Thyroid gland (tissue), 4 donors: ENCODE data around the gene CCKAR. TPM values are rescaled to one million over a fixed set of nuclear protein-coding genes. Genes with fewer than 3 reads are reported as not detected.

Experiments
- DNase-seq, 2 donors: peaks; one replicate each; pipeline ENCODE4 v3.0.0-alpha.2; 2019
- H3K27ac ChIP-seq, 3 donors: fragments of 200-600 bp; sonication (generic); 1 replicate in 2 of 3; 2 replicates in 1 of 3; pipeline ENCODE4 v1.5.1; 2016 to 2019; ENCODE audit warnings: mild to moderate bottlenecking in 1 of 3, moderate library complexity in 1 of 3
- H3K27me3 ChIP-seq: fragments of 200-600 bp; sonication (generic); one replicate; pipeline ENCODE4 v1.5.1; 2019
- H3K36me3 ChIP-seq, 2 donors: fragments of 200-600 bp; sonication (generic); one replicate each; pipeline ENCODE4 v1.5.1; 2016 to 2019
- H3K4me1 ChIP-seq, 2 donors: fragments of 200-600 bp; sonication (generic); one replicate each; pipeline ENCODE4 v1.5.1; 2017 to 2019
- H3K4me3 ChIP-seq, 3 donors: fragments of 200-600 bp; sonication (generic); replicated peaks in 1 of 3; 1 replicate in 2 of 3; 2 replicates in 1 of 3; pipeline ENCODE4 v1.5.1; 2016; ENCODE audit warnings: mild to moderate bottlenecking in 1 of 3
- H3K9me3 ChIP-seq: fragments of 200-600 bp; sonication (generic); one replicate; pipeline ENCODE4 v1.5.1; 2017
- POLR2A ChIP-seq, 2 donors: fragments of 450-650 bp; IDR thresholded peaks; one replicate each; pipeline ENCODE4 v1.6.1; 2017; ENCODE audit warnings: antibody characterized with exemption in 2 of 2, mild to moderate bottlenecking in 2 of 2, moderate library complexity in 1 of 2
- WGBS, 2 donors: methylation state at CpG; one replicate each; pipeline ENCODE4 v1.1.5; 2017; 5-methylcytosine and 5-hydroxymethylcytosine counted together
- intact Hi-C: fragments of 100-400 bp; cut with DNase I; formaldehyde crosslinking; loops from one replicate; pipeline ENCODE4 v1.15.1; 2023
- total RNA-seq, 4 donors: library from RNA; depleted of rRNA; stranded (reverse); fragments of >200 nt; gene quantifications; one replicate each; pipeline ENCODE4 v1.2.3, GENCODE V29; 2016
- TF ChIP-seq, protein P1 (sequence below), 6 experiments: fragments of 200-600 bp in 3 of 6; fragments of 450-650 bp in 3 of 6; sonication (generic) in 3 of 6; IDR thresholded peaks; one replicate each; pipeline ENCODE4 v1.5.1; 2016 to 2019; ENCODE audit warnings: antibody characterized with exemption in 6 of 6, mild to moderate bottlenecking in 2 of 6, inconsistent platforms in 1 of 6, moderate library complexity in 1 of 6

The CCKAR gene
- total RNA-seq, 4 donors from 2014 or later: not detected

DNA sequence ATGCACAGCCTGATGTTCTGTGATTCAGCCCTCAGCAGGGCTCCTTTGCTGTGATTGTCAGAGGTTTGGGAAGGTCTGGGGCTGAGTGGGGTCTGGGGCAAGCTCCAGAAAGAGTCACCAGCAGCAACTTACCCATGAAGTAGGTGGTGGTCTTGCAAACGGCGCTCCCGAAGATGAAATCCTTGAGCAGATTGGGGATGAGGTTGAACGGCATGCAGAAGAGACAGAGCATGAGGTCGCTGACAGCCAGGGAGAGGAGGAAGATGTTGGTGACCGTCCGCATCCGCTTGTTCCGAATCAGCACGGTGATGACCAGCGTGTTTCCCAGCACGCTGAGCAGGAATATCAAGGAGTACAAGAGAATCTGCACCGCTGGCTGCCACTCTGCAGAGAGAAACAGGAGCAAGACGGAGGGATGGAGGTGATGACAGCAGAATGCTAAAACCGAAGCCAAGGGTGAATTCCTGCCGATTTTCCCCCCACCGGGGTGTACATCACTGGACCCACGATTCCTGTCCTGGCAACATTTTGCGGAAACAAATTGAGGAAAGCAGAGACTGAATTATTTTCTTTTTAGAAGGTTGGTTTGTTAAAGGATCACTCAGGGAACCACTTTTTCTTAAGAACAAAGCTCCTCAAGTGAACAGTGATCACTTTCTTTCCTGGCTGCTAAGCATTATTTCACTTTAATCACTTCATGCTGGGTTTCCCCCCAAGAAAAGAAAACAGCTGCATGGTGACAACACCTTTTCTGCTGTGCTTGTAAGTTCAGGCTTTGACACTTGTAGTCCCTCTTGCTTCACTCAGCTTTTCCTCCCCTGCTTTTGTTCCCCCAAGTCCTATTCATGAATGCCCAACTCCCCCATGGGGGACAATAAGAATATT lies 941 bp downstream of the CCKAR start:
- TF ChIP-seq POLR2A (IDR thresholded peaks at IDR 0.05): no peak
- TF ChIP-seq, protein P1, sequence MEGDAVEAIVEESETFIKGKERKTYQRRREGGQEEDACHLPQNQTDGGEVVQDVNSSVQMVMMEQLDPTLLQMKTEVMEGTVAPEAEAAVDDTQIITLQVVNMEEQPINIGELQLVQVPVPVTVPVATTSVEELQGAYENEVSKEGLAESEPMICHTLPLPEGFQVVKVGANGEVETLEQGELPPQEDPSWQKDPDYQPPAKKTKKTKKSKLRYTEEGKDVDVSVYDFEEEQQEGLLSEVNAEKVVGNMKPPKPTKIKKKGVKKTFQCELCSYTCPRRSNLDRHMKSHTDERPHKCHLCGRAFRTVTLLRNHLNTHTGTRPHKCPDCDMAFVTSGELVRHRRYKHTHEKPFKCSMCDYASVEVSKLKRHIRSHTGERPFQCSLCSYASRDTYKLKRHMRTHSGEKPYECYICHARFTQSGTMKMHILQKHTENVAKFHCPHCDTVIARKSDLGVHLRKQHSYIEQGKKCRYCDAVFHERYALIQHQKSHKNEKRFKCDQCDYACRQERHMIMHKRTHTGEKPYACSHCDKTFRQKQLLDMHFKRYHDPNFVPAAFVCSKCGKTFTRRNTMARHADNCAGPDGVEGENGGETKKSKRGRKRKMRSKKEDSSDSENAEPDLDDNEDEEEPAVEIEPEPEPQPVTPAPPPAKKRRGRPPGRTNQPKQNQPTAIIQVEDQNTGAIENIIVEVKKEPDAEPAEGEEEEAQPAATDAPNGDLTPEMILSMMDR (IDR thresholded peaks at IDR 0.05): no peak
- Histone ChIP-seq H3K36me3 (no peaks in the 10 kb centered on the region), H3K4me3 (no peak overlapping the region), H3K27me3 (no peaks in the 10 kb centered on the region), H3K27ac (no peak overlapping the region), H3K9me3 (no peaks in the 10 kb centered on the region), H3K4me1 (no peaks in the 10 kb centered on the region)
- 70 to 78% methylated on average over 19 of the region's 19 CpGs for WGBS, 2 donors
- intact Hi-C loops: no loop called here
- DNase-seq: no peak

DNA sequence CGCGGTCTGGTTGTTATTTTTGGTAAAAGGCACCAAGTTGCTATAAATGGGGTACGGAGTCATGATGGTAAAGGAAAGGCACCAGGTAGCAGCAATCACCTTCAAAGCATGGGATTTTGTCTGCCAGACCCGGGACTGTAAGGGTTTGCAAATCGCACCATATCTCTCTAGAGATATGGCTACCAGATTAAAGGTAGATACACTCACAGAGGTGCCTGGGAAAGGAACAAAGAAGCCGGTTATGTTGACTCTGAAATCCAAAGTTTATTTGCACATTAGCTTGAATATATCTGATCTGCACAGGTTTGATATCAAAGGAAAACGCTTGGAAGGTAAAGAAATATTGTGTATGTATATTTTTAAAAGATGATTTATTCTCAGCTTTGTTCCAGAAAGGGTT lies 4.6 kb downstream of the CCKAR start:
- no peaks in the 10 kb centered on the region for H3K4me1 ChIP-seq
- H3K27me3 ChIP-seq: no peaks in the 10 kb centered on the region
- no peaks in the 10 kb centered on the region for H3K9me3 ChIP-seq
- WGBS, 2 donors: 85 to 86% methylated on average over 7 of the region's 7 CpGs
- DNase-seq: no peak
- no peaks in the 10 kb centered on the region for H3K36me3 ChIP-seq
- intact Hi-C loops: no loop called here
- H3K4me3 ChIP-seq: no peak overlapping the region
- TF ChIP-seq, protein P1 (IDR thresholded peaks at IDR 0.05): no peak
- TF ChIP-seq POLR2A (IDR thresholded peaks at IDR 0.05): no peak
- H3K27ac ChIP-seq: no peak overlapping the region

DNA sequence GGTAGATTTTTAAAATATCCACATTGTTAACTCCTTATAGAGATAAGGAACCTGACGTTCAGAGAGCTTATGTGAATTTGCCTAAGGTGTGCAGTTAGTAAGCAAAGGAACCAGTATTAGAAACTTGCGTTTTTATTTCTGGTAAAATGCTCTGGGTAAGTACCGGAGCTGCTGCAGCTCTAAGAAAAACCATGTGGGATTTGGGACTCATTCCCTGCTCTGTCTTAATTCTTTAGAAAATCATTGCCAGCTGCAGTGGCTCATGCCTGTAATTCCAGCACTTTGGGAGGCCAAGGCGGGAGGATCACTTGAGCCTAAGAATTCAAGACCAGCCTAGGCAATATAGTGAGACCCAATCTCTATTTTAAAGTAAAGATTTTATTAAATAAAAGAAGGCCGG lies 5.8 kb downstream of the CCKAR start:
- H3K9me3 ChIP-seq: no peaks in the 10 kb centered on the region
- intact Hi-C loops: no loop called here
- no peak overlapping the region for H3K27ac ChIP-seq
- no peak for DNase-seq
- 86 to 93% methylated on average over 5 of the region's 5 CpGs for WGBS, 2 donors
- no peak overlapping the region for H3K4me3 ChIP-seq
- H3K4me1 ChIP-seq: no peaks in the 10 kb centered on the region
- no peak for TF ChIP-seq POLR2A (IDR thresholded peaks at IDR 0.05)
- TF ChIP-seq, protein P1 (IDR thresholded peaks at IDR 0.05): no peak
- no peaks in the 10 kb centered on the region for H3K36me3 ChIP-seq
- no peaks in the 10 kb centered on the region for H3K27me3 ChIP-seq

DNA sequence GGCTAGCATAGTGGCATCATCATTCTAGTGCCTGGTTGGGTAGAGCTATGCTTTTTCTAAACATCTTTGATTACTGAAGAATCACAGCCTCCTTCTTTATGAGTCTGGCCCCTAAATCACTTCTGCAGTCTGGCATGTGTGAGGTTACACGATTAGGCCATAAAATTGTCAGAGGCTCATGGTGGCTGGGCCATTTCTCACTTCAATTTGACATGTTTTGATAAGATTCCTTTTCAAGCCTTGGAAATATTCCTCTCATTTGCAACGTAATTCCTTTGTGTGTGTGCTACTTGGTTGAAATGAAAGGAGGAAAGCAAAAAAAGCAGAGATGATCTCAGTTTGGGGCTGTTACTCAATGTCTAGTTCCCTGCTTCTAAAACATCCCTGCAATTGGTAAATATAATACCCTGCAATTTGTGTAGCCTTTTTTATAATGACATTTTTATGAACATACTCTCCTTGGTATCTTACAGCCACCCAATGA lies 6.2 kb downstream of the CCKAR start:
- H3K4me3 ChIP-seq: no peak overlapping the region
- H3K36me3 ChIP-seq: no peaks in the 10 kb centered on the region
- intact Hi-C loops: no loop called here
- 49 to 71% methylated on average over 2 of the region's 2 CpGs for WGBS, 2 donors
- no peaks in the 10 kb centered on the region for H3K4me1 ChIP-seq
- H3K27me3 ChIP-seq: no peaks in the 10 kb centered on the region
- H3K9me3 ChIP-seq: no peaks in the 10 kb centered on the region
- no peak for DNase-seq
- TF ChIP-seq POLR2A (IDR thresholded peaks at IDR 0.05): no peak
- TF ChIP-seq, protein P1 (IDR thresholded peaks at IDR 0.05): no peak
- no peak overlapping the region for H3K27ac ChIP-seq
